ENCODE measurements around the gene TFAP2A.

GRCh38 chr6:10407674-10408054 is 7.2 kb downstream of the TFAP2A start:
- TF ChIP-seq POLR2A (IDR thresholded peaks at IDR 0.05) (no peak), CTCF (IDR thresholded peaks at IDR 0.05) (no peak)

Data from heart left ventricle (tissue), 13 donors.